Muscle layer of colon (tissue), 2 donors: ENCODE results near the gene FNBP1L.

Source experiments
- H3K27ac ChIP-seq: one replicate; pipeline ENCODE4 v1.7.0; 2013; ENCODE audit warnings: low read depth, mild to moderate bottlenecking, low read length, moderate library complexity
- H3K27me3 ChIP-seq, 2 donors: one replicate each; pipeline ENCODE4 v1.7.0; 2013; ENCODE audit warnings: low read length in 2 of 2, mild to moderate bottlenecking in 2 of 2; ENCODE audit not compliant: insufficient read depth in 2 of 2, control insufficient read depth in 1 of 2
- H3K36me3 ChIP-seq: one replicate; pipeline ENCODE4 v1.7.0; 2013; ENCODE audit warnings: mild to moderate bottlenecking, low read length; ENCODE audit not compliant: insufficient read depth
- H3K4me1 ChIP-seq: one replicate; pipeline ENCODE4 v1.7.0; 2013; ENCODE audit warnings: mild to moderate bottlenecking, low read length; ENCODE audit not compliant: insufficient read depth
- H3K4me3 ChIP-seq, 2 donors: one replicate each; pipeline ENCODE4 v1.7.0; 2013; ENCODE audit warnings: low read length in 2 of 2, low read depth in 1 of 2, mild to moderate bottlenecking in 1 of 2, moderate library complexity in 1 of 2
- H3K9ac ChIP-seq: one replicate; pipeline ENCODE4 v1.7.0; 2013; ENCODE audit warnings: low read length
- H3K9me3 ChIP-seq: one replicate; pipeline ENCODE4 v1.7.0; 2013; ENCODE audit warnings: mild to moderate bottlenecking, low read length
- donor health status: abdominal sarcoma.
- donor health status: Adenocarcinoma of cecum.

The FNBP1L gene

GRCh38 chr1:93516164-93516563 is 68.2 kb downstream of the FNBP1L start:
- Histone ChIP-seq H3K9me3 (no peaks in the 10 kb centered on the region), H3K4me3 (no peak overlapping the region), H3K36me3 (no peaks in the 10 kb centered on the region), H3K27ac (no peak overlapping the region), H3K4me1 (no peaks in the 10 kb centered on the region), H3K9ac (no peak overlapping the region), H3K27me3 (no peaks in the 10 kb centered on the region)

- H3K4me3 ChIP-seq: no peak overlapping the region
- H3K36me3 ChIP-seq: peaks cover 5% of the 10 kb centered on the region
- no peak overlapping the region for H3K9ac ChIP-seq
- H3K9me3 ChIP-seq: no peaks in the 10 kb centered on the region
- no peak overlapping the region for H3K27ac ChIP-seq
- H3K4me1 ChIP-seq: no peaks in the 10 kb centered on the region
- H3K27me3 ChIP-seq: no peaks in the 10 kb centered on the region
Measured at GRCh38 chr1:93518516-93518915, 70.6 kb downstream of the FNBP1L start.

GRCh38 chr1:93519199-93519829 is 71.4 kb downstream of the FNBP1L start:
- Histone ChIP-seq H3K9ac (no peak overlapping the region), H3K4me1 (no peaks in the 10 kb centered on the region)

GRCh38 chr1:93521618-93522017 is 73.7 kb downstream of the FNBP1L start:
- no peak overlapping the region for H3K9ac ChIP-seq
- H3K4me1 ChIP-seq: no peaks in the 10 kb centered on the region
- H3K27me3 ChIP-seq: no peaks in the 10 kb centered on the region
- H3K36me3 ChIP-seq: peaks cover 5% of the 10 kb centered on the region
- no peak overlapping the region for H3K4me3 ChIP-seq
- no peaks in the 10 kb centered on the region for H3K9me3 ChIP-seq
- no peak overlapping the region for H3K27ac ChIP-seq

More at GRCh38 chr1:93519199-93519829, 71.4 kb downstream of the FNBP1L start:
- Histone ChIP-seq H3K4me3 (no peak overlapping the region), H3K36me3 (peaks cover 5% of the 10 kb centered on the region), H3K9me3 (no peaks in the 10 kb centered on the region), H3K27me3 (no peaks in the 10 kb centered on the region), H3K27ac (no peak overlapping the region)

- H3K27ac ChIP-seq: no peak overlapping the region
- H3K4me3 ChIP-seq: no peak overlapping the region
- no peaks in the 10 kb centered on the region for H3K9me3 ChIP-seq
- peaks cover 5% of the 10 kb centered on the region for H3K36me3 ChIP-seq
- no peaks in the 10 kb centered on the region for H3K4me1 ChIP-seq
- H3K27me3 ChIP-seq: no peaks in the 10 kb centered on the region
- no peak overlapping the region for H3K9ac ChIP-seq
Measured at GRCh38 chr1:93522721-93523120, 74.8 kb downstream of the FNBP1L start.

- no peaks in the 10 kb centered on the region for H3K27me3 ChIP-seq
- H3K36me3 ChIP-seq: peaks cover 5% of the 10 kb centered on the region
- no peak overlapping the region for H3K27ac ChIP-seq
- H3K4me1 ChIP-seq: no peaks in the 10 kb centered on the region
- H3K4me3 ChIP-seq: no peak overlapping the region
- H3K9ac ChIP-seq: no peak overlapping the region
- no peaks in the 10 kb centered on the region for H3K9me3 ChIP-seq
Measured at GRCh38 chr1:93525431-93525830, 77.5 kb downstream of the FNBP1L start.

- H3K27ac ChIP-seq: no peak overlapping the region
- H3K4me3 ChIP-seq: no peak overlapping the region
- H3K27me3 ChIP-seq: no peaks in the 10 kb centered on the region
- no peaks in the 10 kb centered on the region for H3K9me3 ChIP-seq
- peaks cover 5% of the 10 kb centered on the region for H3K36me3 ChIP-seq
- no peak overlapping the region for H3K9ac ChIP-seq
- H3K4me1 ChIP-seq: no peaks in the 10 kb centered on the region
Measured at GRCh38 chr1:93526431-93526830, 78.5 kb downstream of the FNBP1L start.

GRCh38 chr1:93528412-93528811 is 80.5 kb downstream of the FNBP1L start:
- H3K4me1 ChIP-seq: no peaks in the 10 kb centered on the region
- no peaks in the 10 kb centered on the region for H3K9me3 ChIP-seq
- H3K4me3 ChIP-seq: no peak overlapping the region
- H3K27ac ChIP-seq: no peak overlapping the region
- no peaks in the 10 kb centered on the region for H3K27me3 ChIP-seq
- H3K9ac ChIP-seq: no peak overlapping the region
- H3K36me3 ChIP-seq: peaks cover 5% of the 10 kb centered on the region

- Histone ChIP-seq H3K4me3 (no peak overlapping the region), H3K27ac (no peak overlapping the region), H3K4me1 (no peaks in the 10 kb centered on the region), H3K9ac (no peak overlapping the region), H3K27me3 (no peaks in the 10 kb centered on the region), H3K36me3 (peaks cover 5% of the 10 kb centered on the region), H3K9me3 (no peaks in the 10 kb centered on the region)
Measured at GRCh38 chr1:93531193-93531592, 83.3 kb downstream of the FNBP1L start.

- Histone ChIP-seq H3K4me1 (no peaks in the 10 kb centered on the region), H3K9ac (no peak overlapping the region), H3K9me3 (no peaks in the 10 kb centered on the region), H3K36me3 (peaks cover 5% of the 10 kb centered on the region), H3K27ac (no peak overlapping the region), H3K4me3 (no peak overlapping the region), H3K27me3 (no peaks in the 10 kb centered on the region)
Measured at GRCh38 chr1:93532780-93533378, 85.0 kb downstream of the FNBP1L start.

GRCh38 chr1:93533677-93534076 is 85.8 kb downstream of the FNBP1L start:
- Histone ChIP-seq H3K9me3 (no peaks in the 10 kb centered on the region), H3K9ac (no peak overlapping the region), H3K4me3 (no peak overlapping the region), H3K4me1 (no peaks in the 10 kb centered on the region), H3K27ac (no peak overlapping the region), H3K27me3 (no peaks in the 10 kb centered on the region), H3K36me3 (peaks cover 5% of the 10 kb centered on the region)

GRCh38 chr1:93537396-93537795 is 89.5 kb downstream of the FNBP1L start:
- Histone ChIP-seq H3K4me1 (no peaks in the 10 kb centered on the region), H3K9me3 (no peaks in the 10 kb centered on the region), H3K9ac (no peak overlapping the region), H3K27ac (no peak overlapping the region), H3K36me3 (peaks cover 5% of the 10 kb centered on the region), H3K4me3 (no peak overlapping the region), H3K27me3 (no peaks in the 10 kb centered on the region)
